Measurements from ENCODE around the gene GPR35. TPM values are rescaled to one million over a fixed set of nuclear protein-coding genes. Genes with fewer than 3 reads are reported as not detected.

The GPR35 gene
- total RNA-seq, 2 experiments from 2014 or later, result 2.5 to 2.6 TPM

DNA sequence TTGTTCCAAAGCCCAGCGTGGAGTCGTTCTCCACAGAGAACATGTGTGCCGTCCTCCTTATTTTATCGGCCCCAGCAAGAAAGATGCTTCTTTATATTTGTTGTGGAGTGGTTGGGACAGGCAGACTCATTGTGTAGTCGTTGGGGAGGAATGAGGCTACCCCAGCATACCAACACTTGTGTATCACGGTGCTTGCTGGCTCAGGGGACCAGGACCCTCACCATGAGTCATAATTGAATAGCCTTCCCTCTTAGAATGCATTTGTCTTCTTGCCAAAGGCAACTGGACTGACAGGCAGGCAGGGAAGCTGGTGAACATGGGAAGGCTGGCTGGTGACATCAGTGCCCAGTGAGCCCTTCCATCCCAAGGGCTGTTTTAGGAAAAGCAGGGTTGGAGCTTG, 34.1 kb upstream of the GPR35 start:
- intact Hi-C loops (cut with micrococcal nuclease), result no loop called here
- no peaks in the 10 kb centered on the region for H3K9me3 Mint-ChIP-seq
- H3K36me3 Mint-ChIP-seq (ENCODE audit: low read depth), result peaks cover 4% of the 10 kb centered on the region
- H3K27ac Mint-ChIP-seq, result no peak overlapping the region
- no peaks in the 10 kb centered on the region for H3K27me3 Mint-ChIP-seq (ENCODE audit: low read depth)
- peaks cover 22% of the 10 kb centered on the region for H3K4me1 Mint-ChIP-seq (ENCODE audit: low read depth)
- CTCF ChIA-PET, result interaction anchor here (1.3 kb wide), 1 partner anchor 77 kb away, joined by 5 read pairs; no protein-coding TSS in a partner anchor
- no peak for DNase-seq
- no peak overlapping the region for H3K4me3 Mint-ChIP-seq

DNA sequence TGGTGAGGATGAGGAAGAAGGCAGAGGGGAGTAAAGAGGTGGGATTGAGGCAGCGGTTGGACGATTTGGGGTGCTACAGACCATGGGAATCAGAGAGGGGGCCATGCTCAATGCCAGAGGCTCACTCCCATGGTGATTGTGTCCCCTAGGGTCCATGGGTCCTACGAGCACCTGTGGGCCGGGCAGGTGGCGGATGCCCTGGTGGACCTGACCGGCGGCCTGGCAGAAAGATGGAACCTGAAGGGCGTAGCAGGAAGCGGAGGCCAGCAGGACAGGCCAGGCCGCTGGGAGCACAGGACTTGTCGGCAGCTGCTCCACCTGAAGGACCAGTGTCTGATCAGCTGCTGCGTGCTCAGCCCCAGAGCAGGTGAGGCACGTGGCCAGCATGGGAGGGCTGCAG, 33.5 kb upstream of the GPR35 start:
- Mint-ChIP-seq H3K9me3 (no peaks in the 10 kb centered on the region), H3K36me3 (ENCODE audit: low read depth) (peaks cover 4% of the 10 kb centered on the region), H3K4me3 (no peak overlapping the region), H3K27me3 (ENCODE audit: low read depth) (no peaks in the 10 kb centered on the region), H3K27ac (no peak overlapping the region), H3K4me1 (ENCODE audit: low read depth) (peaks cover 22% of the 10 kb centered on the region)
- intact Hi-C loops (cut with micrococcal nuclease), result no loop called here
- CTCF ChIA-PET, result interaction anchor here (1.3 kb wide), 1 partner anchor 78 kb away, joined by 5 read pairs; no protein-coding TSS in a partner anchor
- DNase-seq, result no peak

DNA sequence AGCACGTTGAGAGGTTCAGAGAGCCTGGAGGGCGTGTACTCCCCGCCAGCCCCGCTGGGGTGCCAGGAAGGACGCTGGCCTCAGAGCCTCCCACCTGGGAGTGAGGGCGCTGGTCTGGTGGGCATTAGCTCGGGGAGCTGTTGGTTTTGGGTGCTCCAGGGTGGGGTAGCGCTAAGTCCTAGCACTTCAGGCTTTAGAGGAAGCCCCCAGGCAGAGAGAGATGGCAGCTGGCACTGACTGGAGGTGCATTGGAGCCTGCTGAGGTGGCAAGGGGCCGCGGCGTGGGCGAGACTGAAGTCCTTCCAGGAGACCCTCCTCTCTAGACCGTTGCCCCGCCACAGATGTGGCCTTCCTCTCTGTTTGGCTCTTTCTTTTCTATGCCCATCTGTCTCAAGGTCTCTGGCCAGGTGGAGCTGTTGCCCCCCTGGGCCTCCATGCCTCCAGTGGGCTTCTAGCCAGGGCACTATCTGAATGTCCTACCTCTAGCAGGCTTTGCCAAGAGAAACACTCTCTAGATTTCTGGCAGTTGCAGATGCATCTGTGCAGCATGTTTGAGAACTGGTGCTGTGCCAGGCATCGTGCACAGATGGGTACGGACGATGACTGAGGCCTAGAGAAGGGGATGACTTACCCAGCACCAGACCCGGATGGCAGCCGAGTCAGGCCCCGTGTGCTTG, 32.1 kb upstream of the GPR35 start:
- intact Hi-C loops (cut with micrococcal nuclease), result no loop called here
- no peak overlapping the region for H3K27ac Mint-ChIP-seq
- peaks cover 4% of the 10 kb centered on the region for H3K36me3 Mint-ChIP-seq (ENCODE audit: low read depth)

DNA sequence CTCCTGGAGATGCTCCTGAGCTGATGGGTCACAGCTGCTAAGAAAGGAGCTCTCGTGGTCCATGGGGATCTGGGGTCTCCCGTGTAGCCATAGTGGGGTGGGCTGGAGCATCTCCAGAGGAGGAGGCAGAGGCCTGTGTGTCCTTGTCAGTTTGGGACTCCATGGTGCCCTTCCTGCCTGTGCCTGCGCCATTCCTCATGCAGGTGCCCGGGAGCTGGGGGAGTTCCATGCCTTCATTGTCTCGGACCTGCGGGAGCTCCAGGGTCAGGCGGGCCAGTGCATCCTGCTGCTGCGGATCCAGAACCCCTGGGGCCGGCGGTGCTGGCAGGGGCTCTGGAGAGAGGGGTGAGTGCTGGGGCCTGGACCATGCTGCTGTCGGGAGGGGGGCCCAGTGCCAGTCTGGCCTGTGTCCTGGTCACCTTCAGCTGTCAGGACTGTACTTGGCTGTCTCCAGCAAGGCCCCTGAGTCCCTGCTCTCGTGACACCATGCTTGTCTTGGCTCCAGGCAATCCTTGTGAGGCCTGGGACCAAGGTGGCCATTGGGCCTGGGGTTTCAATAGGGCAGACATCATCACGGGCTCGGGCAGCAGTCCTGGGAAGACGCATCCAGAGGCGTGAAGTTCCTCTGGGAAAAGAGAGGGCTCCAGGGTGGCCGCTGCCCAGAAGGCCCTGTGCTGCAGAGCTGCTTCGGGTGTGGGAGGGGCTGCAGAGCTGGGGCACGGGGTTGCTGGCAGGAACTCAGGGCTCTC, 31.4 kb upstream of the GPR35 start:
- Mint-ChIP-seq H3K4me1 (ENCODE audit: low read depth) (peaks cover 4% of the 10 kb centered on the region), H3K4me3 (no peak overlapping the region), H3K27ac (no peak overlapping the region), H3K9me3 (no peaks in the 10 kb centered on the region), H3K36me3 (ENCODE audit: low read depth) (peaks cover 4% of the 10 kb centered on the region), H3K27me3 (ENCODE audit: low read depth) (no peaks in the 10 kb centered on the region)
- intact Hi-C loops (cut with micrococcal nuclease), result no loop called here
- CTCF ChIA-PET, result interaction anchor here (0.6 to 0.7 kb wide), 2 partner anchors 8 to 320 kb away, joined by 3 read pairs; no protein-coding TSS in a partner anchor
- no peak for DNase-seq

More for the DNA sequence above, 32.1 kb upstream of the GPR35 start:
- no peak for DNase-seq
- no peak overlapping the region for H3K4me3 Mint-ChIP-seq
- no peaks in the 10 kb centered on the region for H3K27me3 Mint-ChIP-seq (ENCODE audit: low read depth)
- H3K9me3 Mint-ChIP-seq, result no peaks in the 10 kb centered on the region
- CTCF ChIA-PET, result interaction anchor here (0.6 kb wide), 1 partner anchor 9 kb away, joined by 3 read pairs; no protein-coding TSS in a partner anchor
- peaks cover 11% of the 10 kb centered on the region for H3K4me1 Mint-ChIP-seq (ENCODE audit: low read depth)

GRCh38 chr2:240594511-240595380, 30.5 kb upstream of the GPR35 start:
- no peak for DNase-seq
- H3K9me3 Mint-ChIP-seq, result no peaks in the 10 kb centered on the region
- no peaks in the 10 kb centered on the region for H3K27me3 Mint-ChIP-seq (ENCODE audit: low read depth)
- CTCF ChIA-PET, result interaction anchor here (0.7 kb wide), 1 partner anchor 319 kb away, joined by 3 read pairs; no protein-coding TSS in a partner anchor
- no peak overlapping the region for H3K4me3 Mint-ChIP-seq
- no peaks in the 10 kb centered on the region for H3K4me1 Mint-ChIP-seq (ENCODE audit: low read depth)
- no peak overlapping the region for H3K27ac Mint-ChIP-seq
- peaks cover 3% of the 10 kb centered on the region for H3K36me3 Mint-ChIP-seq (ENCODE audit: low read depth)
- intact Hi-C loops (cut with micrococcal nuclease), result no loop called here

- H3K4me1 Mint-ChIP-seq (ENCODE audit: low read depth), result no peaks in the 10 kb centered on the region
- H3K27ac Mint-ChIP-seq, result no peak overlapping the region
- CTCF ChIA-PET, result no interaction called here
- intact Hi-C loops (cut with micrococcal nuclease), result no loop called here
- no peaks in the 10 kb centered on the region for H3K9me3 Mint-ChIP-seq
- H3K36me3 Mint-ChIP-seq (ENCODE audit: low read depth), result peaks cover 3% of the 10 kb centered on the region
- DNase-seq, result peak; percentile 53
- H3K4me3 Mint-ChIP-seq, result no peak overlapping the region
- H3K27me3 Mint-ChIP-seq (ENCODE audit: low read depth), result no peaks in the 10 kb centered on the region
Observed at GRCh38 chr2:240595381-240596079, 29.8 kb upstream of the GPR35 start.

- DNase-seq, result no peak
- Mint-ChIP-seq H3K9me3 (no peaks in the 10 kb centered on the region), H3K27ac (no peak overlapping the region), H3K36me3 (ENCODE audit: low read depth) (peaks cover 3% of the 10 kb centered on the region), H3K27me3 (ENCODE audit: low read depth) (no peaks in the 10 kb centered on the region), H3K4me1 (ENCODE audit: low read depth) (no peaks in the 10 kb centered on the region), H3K4me3 (no peak overlapping the region)
- intact Hi-C loops (cut with micrococcal nuclease), result no loop called here
- CTCF ChIA-PET, result no interaction called here
Observed at GRCh38 chr2:240596080-240596460, 29.2 kb upstream of the GPR35 start.

GRCh38 chr2:240596491-240596931, 28.8 kb upstream of the GPR35 start:
- peaks cover 1% of the 10 kb centered on the region for H3K36me3 Mint-ChIP-seq (ENCODE audit: low read depth)
- intact Hi-C loops (cut with micrococcal nuclease), result no loop called here
- no peak for DNase-seq
- no peaks in the 10 kb centered on the region for H3K9me3 Mint-ChIP-seq
- no peaks in the 10 kb centered on the region for H3K27me3 Mint-ChIP-seq (ENCODE audit: low read depth)
- H3K27ac Mint-ChIP-seq, result no peak overlapping the region
- no peaks in the 10 kb centered on the region for H3K4me1 Mint-ChIP-seq (ENCODE audit: low read depth)
- CTCF ChIA-PET, result no interaction called here
- no peak overlapping the region for H3K4me3 Mint-ChIP-seq

DNA sequence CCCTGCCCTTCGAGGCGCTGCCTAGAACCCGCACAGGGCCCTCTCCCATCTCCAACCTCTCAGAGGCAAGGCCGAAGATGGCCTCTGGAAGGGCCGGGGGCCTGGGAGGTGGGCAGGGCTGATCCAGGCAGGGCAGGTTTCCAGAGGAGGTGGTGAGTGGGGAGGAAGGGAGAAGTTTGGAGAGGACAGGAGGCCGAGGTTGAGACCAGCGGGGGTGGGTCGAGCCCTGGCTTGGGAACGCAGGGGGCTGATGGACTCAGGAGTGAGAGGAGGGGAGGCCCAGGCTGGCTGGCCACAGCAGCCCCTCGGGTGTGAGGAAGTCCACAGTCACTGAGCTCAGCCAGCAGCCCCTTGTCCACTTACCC, 28.2 kb upstream of the GPR35 start:
- DNase-seq, result no peak
- no peaks in the 10 kb centered on the region for H3K9me3 Mint-ChIP-seq
- CTCF ChIA-PET, result no interaction called here
- intact Hi-C loops (cut with micrococcal nuclease), result no loop called here
- H3K27me3 Mint-ChIP-seq (ENCODE audit: low read depth), result no peaks in the 10 kb centered on the region
- no peak overlapping the region for H3K27ac Mint-ChIP-seq
- H3K4me1 Mint-ChIP-seq (ENCODE audit: low read depth), result no peaks in the 10 kb centered on the region
- H3K36me3 Mint-ChIP-seq (ENCODE audit: low read depth), result no peaks in the 10 kb centered on the region
- no peak overlapping the region for H3K4me3 Mint-ChIP-seq

DNA sequence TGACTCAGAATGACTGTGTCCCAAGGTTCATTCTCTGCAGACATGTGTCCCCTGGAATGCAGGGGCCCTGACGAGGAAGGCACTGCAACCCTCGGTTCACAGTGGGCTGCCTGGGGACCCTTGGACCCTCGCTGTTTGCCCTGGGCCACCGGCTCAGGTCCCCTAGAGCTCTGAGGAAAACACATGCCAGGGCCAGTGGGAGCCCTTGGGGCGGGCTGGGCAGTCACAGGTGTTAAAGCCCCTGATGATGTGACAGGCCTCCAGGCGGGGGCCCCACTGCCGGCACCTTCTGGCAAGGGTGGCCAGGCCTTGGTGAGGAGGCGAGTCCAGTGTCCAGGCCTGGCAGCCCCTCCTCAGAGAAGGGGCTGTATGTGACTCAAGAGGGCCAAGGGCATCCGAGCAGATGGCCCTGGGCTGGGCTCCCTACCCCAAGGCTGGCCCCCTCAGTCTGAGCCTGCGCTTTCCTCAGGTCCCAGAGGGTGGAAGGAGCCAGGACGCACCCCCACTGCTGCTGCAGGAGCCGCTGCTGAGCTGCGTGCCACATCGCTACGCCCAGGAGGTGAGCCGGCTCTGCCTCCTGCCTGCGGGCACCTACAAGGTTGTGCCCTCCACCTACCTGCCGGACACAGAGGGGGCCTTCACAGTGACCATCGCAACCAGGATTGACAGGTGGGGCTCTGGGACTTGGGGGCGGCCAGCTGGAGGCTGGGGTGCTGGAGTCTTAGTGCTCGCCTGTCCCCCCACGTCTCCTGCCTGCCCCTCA, 27.7 kb upstream of the GPR35 start:
- CTCF ChIA-PET, result no interaction called here
- no peak for DNase-seq
- no peaks in the 10 kb centered on the region for H3K4me1 Mint-ChIP-seq (ENCODE audit: low read depth)
- H3K36me3 Mint-ChIP-seq (ENCODE audit: low read depth), result no peaks in the 10 kb centered on the region
- H3K9me3 Mint-ChIP-seq, result no peaks in the 10 kb centered on the region
- H3K27ac Mint-ChIP-seq, result no peak overlapping the region
- no peak overlapping the region for H3K4me3 Mint-ChIP-seq
- no peaks in the 10 kb centered on the region for H3K27me3 Mint-ChIP-seq (ENCODE audit: low read depth)
- intact Hi-C loops (cut with micrococcal nuclease), result no loop called here

DNA sequence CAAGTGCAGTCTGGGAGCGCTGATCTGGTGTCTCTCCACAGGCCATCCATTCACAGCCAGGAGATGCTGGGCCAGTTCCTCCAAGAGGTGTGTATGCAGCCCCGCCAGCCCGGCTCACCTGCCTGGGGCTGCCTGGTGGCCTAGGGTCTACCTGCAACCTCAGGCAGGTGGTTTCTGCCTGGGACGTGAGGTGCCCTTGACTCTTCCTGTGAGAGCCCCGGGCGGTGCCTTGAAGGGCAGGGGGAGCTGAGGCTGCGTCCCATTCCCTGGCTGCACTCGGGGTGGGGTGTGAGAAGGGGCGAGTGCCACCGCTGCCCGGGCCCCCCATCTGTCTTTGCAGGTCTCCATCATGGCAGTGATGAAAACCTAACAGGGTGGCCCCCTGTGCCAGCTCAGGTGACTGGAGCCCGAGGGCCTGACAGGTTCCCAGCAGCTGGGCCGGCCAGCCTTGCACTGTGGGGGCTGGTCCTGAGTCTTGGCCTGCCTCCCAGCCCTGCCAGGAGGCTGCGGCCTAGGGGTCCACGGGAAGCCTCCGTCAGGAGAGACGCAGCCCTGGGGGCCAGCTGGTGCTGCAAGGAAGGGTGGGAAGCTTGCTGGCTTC, 26.9 kb upstream of the GPR35 start:
- Mint-ChIP-seq H3K27me3 (ENCODE audit: low read depth) (no peaks in the 10 kb centered on the region), H3K9me3 (no peaks in the 10 kb centered on the region), H3K4me3 (no peak overlapping the region), H3K4me1 (ENCODE audit: low read depth) (no peaks in the 10 kb centered on the region), H3K27ac (no peak overlapping the region), H3K36me3 (ENCODE audit: low read depth) (no peaks in the 10 kb centered on the region)
- intact Hi-C loops (cut with micrococcal nuclease), result no loop called here
- DNase-seq, result no peak
- CTCF ChIA-PET, result no interaction called here

All from activated naive CD4-positive, alpha-beta T cell treated with anti-CD3 and anti-CD28 coated beads for 36 hours (primary cell).